LNCAP (cell line): ENCODE results near the gene DEDD.

ENCODE experiments used
- TF ChIP-seq, protein P1 (sequence below): fragments of 450-650 bp; IDR thresholded peaks from 2 replicates; pipeline ENCODE4 v1.5.1; 2017; ENCODE audit warnings: mild to moderate bottlenecking

DEDD gene

DNA sequence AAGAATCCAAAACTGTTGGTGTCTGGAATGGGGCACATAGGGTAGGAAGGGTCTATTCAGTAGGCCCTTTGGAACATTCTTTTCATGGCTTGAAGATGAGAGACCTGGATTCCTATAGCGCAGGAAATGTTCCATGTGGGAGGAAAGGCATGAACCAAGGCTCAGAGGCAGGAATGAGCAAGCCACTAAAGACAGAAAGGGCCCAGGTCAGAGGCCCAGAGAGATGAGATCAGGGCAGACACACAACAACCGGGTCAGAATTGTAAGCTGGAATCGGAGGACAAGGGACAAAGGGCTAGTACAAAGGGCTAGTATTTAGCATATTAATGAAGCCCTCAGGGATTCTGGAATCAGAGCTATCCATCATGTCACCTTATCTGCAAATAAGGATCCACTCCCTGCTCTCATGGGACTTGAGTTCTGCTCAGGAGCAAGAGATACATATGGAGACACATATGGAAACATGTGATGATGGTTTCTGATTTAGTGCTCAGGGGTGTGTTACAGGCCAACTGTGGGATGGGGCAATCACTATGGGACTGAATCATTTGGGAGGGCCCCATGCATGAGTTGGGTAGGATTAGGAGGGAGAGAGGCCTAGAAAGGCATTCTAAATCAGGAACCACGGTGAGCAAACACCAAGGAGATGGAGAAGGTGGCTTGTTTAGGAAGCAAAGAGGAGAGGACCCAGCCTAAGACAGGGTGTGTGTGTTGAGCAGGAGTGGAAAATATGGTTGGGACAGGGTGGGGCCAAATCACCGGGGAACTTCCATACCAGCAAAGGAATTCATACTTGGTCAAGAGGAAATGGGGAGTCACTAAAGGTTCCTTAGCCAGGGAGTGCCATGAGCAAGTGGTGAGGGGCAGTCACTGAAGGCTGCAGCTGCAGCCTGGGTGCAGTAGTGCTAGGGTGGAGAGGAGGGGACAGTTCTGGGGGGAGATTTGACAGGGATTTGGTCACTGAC is 51.7 kb downstream of the DEDD start:
- TF ChIP-seq, protein P1, sequence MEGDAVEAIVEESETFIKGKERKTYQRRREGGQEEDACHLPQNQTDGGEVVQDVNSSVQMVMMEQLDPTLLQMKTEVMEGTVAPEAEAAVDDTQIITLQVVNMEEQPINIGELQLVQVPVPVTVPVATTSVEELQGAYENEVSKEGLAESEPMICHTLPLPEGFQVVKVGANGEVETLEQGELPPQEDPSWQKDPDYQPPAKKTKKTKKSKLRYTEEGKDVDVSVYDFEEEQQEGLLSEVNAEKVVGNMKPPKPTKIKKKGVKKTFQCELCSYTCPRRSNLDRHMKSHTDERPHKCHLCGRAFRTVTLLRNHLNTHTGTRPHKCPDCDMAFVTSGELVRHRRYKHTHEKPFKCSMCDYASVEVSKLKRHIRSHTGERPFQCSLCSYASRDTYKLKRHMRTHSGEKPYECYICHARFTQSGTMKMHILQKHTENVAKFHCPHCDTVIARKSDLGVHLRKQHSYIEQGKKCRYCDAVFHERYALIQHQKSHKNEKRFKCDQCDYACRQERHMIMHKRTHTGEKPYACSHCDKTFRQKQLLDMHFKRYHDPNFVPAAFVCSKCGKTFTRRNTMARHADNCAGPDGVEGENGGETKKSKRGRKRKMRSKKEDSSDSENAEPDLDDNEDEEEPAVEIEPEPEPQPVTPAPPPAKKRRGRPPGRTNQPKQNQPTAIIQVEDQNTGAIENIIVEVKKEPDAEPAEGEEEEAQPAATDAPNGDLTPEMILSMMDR, result no peak

DNA sequence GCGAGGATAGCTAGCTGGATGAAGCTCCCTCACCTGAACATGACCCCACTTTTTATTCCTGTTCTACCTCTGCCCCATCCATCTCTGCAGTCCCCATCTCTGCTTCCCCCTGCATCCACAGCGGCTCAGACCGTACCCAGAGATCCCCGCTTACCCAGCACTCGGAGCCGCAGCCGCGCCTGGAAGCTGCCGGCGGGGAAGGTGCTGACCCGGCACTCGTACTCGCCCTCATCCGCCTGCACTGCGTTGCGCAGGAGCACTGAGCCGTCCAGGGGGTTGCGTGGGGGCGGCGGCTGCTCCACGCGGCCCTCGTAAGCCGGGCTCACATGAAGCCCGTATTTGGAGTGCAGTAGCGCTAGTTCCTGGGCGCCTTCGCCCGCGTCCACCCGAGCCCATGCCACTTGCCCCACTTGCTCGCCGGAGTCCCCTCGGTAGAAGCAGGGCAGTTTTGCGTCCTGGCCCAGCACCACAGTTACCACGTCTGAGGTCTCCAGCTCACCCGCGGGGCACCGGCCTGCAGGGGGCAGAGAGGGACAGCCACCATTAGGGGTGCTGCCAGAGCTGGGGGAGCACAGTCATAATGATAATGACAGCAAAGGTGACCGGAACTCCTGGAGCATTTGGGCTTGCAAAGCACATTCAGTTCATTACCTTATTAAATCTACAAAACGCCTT is 52.9 kb downstream of the DEDD start:
- TF ChIP-seq, protein P1, result no peak

DNA sequence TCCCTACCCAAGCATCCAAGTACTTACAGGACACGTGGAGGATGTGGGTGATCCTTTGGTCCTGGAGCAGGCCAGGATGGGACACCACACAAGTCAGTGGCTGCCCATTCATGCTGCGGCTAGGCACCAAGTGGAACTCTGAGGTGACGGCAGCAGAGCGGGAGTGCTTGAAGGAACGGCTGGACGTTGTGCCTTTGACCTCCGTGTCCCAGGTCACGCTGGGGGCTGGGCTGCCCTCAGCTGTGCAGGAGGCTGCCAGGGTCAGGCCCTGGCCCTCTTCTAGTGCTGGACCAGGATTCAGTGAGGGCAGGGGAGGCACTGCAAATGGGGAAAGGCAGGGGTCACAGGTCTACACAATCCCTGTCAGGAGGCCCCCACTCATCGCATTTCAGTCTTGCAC is 55.0 kb downstream of the DEDD start:
- TF ChIP-seq, protein P1, result no peak

DNA sequence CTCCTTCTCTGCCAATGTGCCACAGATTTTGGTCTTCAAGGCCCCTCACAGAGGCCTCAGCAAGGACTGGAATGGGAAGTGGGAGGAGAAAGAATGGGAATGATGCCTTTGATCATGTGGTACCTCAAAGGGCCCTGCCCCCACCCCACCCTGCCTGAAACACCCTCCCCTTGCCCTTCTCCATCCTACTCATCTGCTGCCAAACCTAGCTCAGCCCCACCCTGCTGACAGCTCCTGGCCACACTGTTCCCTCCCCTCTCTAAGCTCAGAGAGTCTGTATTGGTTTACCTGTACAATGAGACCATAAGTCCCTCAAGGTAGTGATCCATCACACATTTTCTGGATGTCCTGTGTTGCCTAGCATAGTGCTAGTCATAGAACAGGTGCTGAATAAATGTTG is 56.1 kb downstream of the DEDD start:
- TF ChIP-seq, protein P1, result no peak

DNA sequence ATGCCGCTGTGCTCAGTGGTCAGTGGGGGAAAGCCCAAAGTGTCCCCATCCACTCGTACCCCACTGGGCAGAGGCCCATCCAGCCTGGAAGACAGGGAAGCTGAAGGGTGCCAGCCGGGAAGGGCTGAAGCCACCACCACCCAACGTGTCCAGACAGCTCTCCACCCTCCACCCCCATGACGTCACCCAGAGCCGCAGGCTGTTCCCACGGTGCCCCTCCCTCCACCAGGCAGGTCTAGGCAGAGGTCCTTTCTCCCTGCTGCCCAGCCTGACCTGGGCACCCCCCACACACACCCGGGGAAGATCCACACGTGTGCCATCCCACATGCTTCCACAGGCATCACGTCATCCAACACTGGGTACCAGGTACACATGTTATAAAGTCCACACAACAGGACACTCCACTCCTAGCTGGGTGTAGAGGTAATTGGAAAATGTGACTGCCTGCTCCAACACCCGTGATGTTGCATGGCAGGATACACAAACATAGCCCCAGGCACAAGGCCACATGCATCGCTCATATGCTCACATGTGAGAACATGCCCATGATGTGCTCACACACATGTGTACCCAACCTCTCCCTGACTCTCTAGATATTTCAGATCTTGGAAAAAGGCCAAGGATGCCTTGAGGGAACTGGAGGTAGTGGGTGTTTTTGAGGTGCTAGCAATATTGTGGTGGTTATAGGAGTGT is 57.6 kb downstream of the DEDD start:
- TF ChIP-seq, protein P1, result no peak

DNA sequence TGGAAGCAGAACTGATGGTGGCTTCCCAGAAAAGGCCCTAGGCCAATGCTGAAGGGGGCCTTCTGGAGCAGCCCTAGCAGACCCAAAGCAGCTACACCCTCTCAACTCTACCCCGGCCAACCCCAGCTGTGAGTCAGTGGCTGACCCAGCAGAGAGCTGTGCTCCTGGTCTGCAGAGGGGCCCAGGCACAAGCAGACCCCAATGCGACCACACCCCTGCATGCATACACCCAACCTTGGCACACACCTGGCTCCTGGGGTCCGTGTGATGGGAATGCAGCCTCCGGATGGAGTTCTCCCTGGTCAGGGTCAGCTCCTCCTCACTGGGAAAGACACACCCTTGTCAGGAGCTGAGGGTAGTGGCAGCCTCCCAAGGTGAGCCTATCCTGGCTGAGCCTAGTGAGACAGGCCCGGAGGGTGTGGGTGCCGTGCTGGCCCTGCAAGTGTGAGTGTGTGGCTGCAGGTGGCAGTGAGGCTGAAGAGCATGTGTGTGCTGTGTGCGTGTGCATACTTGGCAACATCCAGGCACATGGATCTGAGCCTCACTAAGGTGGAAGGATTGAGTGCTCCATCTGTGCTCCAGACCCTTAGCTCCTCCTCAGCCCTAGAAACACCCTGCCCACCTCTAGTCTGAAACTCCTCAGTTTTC is 58.9 kb downstream of the DEDD start:
- TF ChIP-seq, protein P1, result no peak
